GM12872 (cell line): Measurements from ENCODE around the gene GATM.

Experiments used
- TF ChIP-seq, protein P1 (sequence below): IDR thresholded peaks from 3 replicates; pipeline ENCODE4 v1.5.1; 2011; ENCODE audit warnings: low read depth, mild to moderate bottlenecking, low read length, moderate library complexity; ENCODE audit not compliant: insufficient read depth

GATM gene

DNA sequence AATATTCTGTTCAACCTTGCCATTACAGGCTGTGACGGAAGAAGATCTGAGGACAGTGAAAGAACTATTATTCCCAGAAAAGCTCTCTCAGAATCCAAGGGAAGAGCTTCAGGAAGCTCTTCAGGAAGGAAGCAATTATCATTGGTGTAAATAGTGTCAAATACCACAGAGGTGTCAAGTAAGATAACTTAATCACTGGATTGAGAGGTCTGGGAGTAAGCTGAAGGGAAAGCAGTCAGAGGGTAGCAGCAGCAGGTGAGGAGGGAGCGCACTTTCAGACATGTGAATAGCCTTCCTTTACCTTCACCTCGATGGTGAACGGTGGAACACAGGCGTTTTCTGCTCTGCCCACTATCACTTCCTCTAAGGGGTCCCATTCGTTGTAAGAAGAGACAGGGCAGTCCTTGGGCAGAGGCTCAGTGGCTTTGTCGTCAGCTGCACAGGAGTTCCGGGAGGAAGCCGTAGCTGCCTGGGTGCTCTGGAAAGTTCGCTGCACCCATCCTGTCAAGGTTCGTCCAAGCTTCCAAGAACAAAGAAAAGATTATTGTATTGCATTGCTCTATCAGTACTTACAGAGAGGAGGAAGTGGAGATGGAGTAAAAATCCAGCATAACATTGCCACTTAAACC, 1.9 kb downstream of the GATM start:
- TF ChIP-seq, protein P1, sequence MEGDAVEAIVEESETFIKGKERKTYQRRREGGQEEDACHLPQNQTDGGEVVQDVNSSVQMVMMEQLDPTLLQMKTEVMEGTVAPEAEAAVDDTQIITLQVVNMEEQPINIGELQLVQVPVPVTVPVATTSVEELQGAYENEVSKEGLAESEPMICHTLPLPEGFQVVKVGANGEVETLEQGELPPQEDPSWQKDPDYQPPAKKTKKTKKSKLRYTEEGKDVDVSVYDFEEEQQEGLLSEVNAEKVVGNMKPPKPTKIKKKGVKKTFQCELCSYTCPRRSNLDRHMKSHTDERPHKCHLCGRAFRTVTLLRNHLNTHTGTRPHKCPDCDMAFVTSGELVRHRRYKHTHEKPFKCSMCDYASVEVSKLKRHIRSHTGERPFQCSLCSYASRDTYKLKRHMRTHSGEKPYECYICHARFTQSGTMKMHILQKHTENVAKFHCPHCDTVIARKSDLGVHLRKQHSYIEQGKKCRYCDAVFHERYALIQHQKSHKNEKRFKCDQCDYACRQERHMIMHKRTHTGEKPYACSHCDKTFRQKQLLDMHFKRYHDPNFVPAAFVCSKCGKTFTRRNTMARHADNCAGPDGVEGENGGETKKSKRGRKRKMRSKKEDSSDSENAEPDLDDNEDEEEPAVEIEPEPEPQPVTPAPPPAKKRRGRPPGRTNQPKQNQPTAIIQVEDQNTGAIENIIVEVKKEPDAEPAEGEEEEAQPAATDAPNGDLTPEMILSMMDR, result no peak

DNA sequence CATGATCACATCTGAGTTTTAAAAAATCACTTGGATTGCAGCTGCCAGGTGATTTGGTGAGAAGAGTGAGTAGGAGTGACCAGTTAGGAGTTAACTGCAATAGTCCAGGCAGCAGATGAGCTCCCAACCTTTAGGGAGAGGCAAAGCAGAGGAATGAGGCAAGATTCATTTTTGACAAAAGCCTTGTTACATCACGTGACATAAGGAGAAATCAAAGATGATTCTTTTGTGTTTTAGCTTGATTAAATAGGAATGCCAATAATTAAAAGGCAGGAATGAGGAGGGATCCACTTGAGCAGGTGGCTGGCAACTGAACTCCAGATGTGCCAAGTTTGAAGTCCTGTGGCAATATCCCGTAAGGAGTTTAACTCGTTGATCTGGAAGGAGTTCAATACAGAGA, 2.5 kb downstream of the GATM start:
- TF ChIP-seq, protein P1, result no peak

DNA sequence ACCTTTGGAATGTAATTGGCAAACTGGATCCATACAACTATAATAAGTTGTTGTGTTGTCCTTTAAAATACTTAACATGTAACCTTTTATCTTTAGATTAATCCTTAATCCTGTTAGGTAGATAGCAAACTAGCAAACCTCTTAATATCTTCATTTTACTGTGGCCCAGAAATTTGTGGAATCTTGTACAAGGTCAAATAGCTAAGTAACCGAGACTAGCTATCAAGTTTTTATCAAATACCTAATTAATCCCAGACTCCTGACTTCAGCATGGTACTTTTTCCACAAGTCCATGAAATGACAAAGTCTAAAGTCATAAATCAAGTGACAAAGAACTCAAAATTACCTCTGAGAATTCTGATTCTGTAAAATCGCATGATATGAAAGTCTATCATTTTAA, 4.4 kb downstream of the GATM start:
- TF ChIP-seq, protein P1, result no peak

DNA sequence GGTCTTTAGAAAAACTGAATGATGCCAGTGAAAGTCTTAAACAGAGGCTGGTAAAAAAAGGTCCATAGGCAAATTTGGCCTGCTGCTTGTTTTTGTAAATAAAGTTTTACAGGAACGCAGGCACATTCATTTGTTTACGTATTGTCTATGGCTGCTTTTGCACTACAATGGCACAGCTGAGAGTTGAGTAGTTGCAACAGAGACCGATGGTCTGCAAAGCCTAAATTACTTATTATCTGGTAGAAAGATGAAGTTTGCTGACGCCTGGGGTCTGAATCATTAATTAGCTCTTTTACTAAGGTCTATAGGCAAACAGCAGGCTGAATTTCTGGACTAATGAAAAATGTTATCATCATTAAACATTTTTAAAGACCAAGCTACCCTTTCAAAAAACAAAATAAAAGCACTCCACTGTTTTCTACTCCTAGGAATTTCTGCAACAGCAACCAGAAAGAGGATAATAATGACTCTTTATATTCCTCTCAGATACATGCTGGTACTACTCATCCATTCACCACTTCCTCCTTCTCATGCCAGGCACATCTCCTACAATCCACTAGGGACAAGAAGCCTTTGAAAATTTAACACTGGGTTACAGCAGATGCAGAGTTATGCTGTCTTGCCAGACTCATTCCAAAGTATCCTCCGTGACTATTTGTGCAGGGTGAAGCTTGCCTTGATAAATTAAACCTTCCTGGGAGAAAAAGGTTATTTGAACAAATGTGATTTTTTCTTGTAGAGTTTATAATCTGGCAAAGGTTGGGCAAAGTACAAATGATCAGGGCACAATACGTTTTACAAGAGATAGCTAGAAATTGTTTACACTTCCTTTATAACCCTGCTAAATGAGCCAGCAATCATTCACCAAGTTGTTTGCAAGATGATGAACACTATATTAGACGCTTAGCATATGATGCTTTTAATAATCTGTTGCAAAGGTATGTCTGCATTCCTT, 6.0 kb downstream of the GATM start:
- TF ChIP-seq, protein P1, result no peak

DNA sequence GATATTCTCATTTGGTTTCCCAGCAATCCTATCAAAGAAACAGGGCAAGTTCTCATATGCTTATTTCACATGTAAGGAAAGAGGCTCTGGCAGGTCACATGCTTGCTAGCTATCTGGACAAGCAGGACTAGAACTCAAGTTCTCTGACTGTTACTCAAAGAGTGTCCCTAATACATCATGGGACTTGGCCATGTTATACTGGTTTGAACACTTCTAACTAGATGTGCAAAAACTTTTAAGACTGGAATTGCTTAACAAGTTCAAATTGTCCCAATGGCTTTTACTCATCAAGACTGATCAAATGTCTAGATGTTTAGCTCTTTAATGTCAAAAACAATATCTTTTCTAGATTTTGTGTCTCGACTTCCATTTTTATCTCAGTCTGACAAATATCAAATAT, 6.8 kb downstream of the GATM start:
- TF ChIP-seq, protein P1, result no peak

DNA sequence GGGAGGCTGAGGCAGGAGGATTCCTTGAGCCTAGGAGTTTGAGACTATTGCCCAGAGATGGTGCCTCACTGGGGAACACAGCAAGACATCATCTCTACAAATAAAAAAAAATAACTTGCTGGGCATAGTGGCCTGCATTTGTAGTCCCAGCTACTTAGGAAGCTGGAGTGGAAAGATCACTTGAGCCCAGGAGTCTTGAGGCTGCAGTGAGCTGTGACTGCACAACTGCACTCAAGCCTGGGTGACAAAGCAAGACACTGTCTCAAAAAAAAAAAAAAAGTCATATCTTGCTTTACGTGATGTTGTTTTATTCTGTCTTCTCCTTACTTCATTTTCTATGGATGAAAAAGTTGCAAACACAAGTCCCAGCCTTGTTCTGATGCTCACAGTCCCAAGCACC, 14.1 kb downstream of the GATM start:
- TF ChIP-seq, protein P1, result no peak

DNA sequence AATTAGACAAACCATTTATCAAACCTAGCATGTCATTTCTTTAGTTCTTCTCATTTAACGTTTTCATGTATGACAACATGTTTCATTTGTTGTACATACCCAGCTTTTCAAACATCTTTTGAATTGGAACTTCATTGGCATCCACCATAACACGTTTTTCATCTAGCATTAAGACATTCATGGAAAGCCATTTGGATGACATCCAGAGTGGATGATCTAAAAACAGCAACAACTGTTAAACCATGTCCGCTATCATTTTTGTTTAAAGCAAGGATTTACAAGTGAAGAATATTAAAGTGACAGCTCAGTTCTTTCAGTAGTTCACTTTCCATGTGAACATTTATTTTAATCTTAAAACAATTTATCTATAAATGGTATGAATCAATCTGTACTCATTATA, 14.5 kb downstream of the GATM start:
- TF ChIP-seq, protein P1, result no peak
